Cerebellar cortex (tissue), 1 donor: ENCODE measurements around the gene CHRNA9.
A peak's percentile ranks its signal among the peaks of the same experiment; 100 is the strongest.

ENCODE experiments used
- DNase-seq: peaks from one replicate; pipeline ENCODE4 v3.0.0-alpha.2; 2015; ENCODE audit warnings: low spot score

Gene CHRNA9

DNA sequence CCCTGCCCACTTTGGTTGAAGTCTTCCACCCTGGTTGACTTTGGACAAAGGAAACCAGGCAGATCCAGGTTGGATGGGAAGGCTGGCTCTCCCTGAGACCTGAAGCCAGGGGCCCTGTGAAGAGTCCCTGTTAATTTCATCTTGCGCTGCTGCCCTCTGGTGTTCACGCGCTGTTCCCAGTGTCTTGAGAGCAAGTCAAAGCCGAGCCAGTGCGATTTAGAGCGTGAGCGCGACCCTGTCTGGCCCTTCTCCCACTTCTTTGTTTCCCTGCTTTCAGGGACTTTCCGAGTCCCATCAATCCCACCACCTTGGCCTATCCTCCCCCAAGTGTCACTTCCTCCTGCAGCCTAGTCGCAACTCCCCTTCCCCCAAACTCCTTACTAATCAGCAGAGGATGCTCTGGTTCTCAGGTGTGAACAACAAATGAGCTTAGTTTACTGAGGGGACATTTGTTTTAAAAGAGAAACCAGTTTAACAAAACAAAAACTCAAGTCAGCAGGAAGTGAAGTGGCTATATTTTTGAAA, 25.8 kb upstream of the CHRNA9 start:
- DNase-seq = peak; percentile 90

DNA sequence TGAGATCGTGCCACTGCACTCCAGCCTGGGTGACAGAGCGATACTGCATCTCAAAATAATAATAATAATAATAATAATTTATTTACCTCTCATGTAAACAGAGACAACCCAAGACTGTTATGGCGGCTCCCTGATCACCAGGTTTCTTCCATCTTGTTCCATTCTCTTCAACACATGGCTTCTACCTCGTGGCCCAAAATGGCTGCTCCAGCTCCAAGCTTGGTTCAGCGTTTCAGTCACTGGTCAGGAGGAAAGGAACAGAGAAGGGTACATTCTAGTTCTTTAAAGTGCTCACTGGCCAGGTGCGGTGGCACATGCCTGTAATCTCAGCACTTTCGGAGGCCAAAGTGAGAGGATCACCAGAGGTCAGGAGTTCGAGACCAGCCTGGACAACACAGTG, 24.9 kb upstream of the CHRNA9 start:
- no peak for DNase-seq

DNA sequence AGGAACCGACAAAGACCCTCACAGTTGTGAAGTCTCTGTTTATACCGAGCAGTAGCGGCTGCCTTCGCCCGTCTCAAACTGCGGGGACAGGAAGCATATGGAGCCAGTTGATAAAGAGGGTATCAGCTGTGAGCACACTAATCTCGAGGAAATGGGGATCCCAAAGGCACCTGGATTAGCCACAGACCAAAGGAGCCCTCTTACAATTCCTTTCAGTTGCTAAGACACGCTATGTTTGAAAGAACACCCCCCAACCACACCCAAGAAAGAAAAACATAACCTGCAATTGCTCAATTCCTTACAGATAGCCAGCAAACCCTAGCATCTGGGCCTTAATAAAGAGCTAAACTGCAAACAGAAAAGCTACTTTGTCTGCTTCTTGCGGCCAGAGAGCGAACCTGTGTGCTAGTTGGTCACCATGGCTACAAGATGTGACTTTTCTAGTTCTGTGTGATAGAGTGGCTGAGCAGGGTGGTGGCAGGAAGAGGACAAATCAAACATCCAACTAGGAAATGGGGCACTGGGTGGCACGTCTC, 23.3 kb upstream of the CHRNA9 start:
- no peak for DNase-seq

DNA sequence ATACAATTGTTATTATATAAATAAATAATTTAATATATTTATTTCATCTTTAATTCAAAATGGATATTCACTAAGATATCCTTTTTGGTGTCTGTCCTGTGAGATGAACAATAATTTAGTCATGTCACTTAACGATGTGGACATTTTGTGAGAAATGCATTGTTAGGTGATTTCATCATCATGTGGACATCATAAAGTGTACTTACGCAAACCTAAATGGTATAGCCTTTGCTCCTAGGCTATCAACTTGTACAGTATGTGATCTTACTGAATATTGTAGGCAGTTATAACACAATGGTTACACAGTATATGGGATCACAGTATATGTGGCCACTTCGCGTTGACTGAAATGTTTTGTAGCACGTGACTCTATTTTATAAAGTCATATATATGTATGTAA, 20.2 kb upstream of the CHRNA9 start:
- no peak for DNase-seq

DNA sequence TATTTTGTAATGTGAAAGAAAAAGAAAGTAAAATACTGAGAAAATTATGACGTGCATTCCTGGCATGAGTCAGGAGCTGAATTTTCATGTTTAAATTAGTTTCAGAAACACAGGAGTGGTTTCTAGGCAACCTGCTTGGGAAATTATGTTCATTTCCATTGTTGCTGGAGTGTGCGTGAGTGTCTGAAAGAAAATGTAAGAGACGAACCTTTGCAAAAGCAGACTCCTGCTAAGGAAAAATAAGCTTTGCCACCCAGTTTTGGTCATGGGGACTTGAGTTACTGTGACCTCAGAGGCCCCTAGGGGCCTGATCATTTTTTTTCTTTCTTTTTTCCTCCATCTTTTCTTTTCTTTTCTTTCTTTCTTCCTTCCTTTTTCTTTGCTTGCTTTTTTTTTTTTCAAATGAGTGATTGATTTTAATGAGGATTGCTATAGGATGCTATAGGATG, 18.8 kb upstream of the CHRNA9 start:
- DNase-seq = no peak

DNA sequence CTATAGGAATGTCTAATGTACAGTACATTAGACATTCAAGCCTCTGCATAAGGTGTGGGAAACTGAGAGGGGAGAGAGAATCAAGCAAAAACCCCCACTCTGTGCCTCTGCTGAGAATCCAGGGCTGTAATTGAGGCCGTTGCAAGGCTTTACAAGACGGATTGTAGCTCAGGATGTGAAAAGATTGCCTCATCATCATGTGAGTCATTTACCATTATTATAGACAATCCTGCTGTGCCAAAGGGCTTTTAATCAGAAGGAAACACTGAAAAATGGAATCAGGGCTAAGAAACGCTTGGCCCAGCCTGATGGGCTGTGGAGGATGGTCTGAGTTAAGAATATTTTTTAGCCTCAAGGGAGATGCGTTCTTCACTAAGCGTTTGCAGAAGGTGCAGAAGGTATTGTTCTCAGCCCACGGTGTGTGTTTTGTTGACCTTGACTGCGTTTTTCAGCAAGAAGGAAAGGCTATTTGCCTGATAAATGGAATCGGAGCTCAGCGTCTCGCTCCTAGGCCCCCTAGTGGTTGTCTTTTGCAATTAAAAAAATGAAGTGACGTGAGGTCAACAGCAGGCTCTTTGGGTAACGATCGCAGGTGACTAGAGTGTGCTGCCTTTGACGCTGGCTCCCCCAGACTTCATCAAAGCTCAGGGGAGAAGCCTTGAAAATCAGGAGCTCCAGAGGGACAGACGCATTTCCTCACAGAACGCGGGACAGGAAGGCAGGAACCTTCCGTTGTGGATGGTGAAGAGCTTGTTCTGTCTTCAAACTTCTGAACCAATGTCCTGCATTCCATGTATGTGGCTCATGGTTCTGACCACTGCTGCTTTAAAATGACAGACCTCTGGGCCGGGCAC, 18.1 kb upstream of the CHRNA9 start:
- peak; percentile 86 for DNase-seq

DNA sequence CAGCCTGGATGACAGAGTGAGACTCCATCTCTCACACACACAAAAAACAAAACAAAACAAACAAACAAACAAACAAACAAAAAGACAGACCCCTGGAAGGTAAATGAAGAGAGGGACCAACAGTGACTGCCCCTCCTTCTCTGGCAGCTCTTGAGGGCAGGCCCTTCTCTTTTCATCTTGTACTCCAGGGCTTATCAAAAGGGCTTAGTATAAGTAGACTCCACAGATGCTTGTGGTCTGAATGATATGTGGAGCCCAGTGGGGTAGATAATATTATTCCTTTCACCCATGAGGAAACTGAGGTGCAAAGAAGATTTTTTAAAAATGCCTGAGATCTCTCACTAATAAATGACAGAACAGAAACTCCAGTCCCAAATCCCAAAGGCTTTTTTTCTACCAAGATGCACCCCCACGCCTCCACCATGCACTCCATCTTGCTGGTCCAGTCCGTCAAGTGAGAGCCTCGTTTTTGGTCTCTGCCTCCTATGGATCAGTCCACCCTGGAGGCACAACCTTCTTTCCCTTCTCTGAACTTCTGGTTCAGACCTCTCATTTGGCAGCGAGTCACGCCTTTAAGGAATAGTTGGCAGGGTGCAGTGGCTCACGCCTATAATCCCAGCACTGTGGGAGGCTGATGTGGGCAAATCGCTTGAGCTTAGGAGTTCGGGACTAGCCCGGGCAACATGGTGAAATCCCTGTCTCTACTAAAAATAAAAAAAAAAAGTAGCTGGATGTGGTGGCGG, 17.0 kb upstream of the CHRNA9 start:
- no peak for DNase-seq

DNA sequence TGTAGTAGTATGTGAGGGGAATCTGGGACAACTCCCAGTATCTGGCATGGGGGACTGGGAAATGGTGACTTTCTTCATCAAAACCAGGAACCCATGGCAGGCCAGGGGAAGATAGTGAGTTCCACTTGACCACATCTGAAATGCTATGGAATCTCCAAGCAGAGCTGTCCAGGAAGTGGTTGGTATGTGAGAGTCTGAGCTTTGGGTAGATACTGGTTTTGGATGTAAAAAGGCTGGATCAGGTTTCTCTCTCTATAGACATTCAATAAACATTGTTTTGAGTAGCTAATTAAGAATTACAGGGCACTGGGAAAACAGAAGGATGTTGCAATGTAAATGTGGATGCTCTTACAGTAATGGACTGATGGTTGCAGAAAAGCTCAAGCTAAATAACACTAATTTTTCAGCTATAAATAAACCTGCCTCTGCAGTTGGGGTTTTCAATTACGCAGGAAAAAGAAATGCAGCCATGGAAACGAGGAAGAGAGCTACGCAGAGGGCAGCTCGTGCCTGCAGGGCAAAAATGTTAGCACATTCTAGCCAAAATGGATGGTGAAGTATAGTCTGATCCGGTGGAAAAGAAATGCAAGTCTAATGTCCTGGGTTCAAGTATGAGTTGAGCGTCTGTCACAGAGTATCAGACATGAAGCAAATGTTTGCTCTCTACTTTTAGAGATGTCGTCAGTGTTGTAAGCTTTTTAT, 13.4 kb upstream of the CHRNA9 start:
- no peak for DNase-seq

DNA sequence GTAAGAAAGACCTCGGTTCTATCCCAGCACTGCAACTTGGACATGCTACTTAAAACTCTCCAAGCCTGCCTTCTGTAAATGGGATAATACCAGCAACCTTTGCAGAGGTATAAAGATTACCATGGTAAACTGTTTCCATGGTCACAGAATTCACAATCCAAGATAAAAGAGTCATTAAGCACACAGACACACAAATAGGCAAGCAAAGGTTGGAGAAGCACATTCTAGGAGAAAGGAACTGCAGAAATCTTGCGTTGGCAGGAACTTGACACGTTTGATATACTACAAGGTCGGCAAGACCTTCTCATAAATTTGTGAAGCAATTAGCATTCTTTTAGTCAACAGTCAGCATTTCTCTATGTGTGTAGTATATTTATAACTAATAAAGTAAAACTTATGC, 12.3 kb upstream of the CHRNA9 start:
- no peak for DNase-seq

DNA sequence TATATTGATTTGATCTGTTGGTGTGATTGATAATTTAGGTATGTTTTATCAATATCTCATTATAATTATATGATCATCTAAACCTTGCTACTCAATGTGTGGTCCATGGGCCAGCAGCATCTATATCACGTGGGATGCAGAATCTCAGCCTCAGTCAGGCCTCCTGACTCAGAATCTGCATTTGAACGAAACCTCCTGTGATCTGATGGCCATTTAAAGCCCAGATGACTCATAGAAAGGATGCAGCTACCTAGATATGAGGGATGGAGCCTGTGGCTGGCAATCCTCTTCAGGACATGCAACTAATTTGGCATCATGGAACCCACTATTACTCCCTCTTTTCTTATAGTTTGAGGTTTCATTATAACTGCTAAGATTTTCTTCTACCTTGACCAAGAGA, 11.3 kb upstream of the CHRNA9 start:
- no peak for DNase-seq

DNA sequence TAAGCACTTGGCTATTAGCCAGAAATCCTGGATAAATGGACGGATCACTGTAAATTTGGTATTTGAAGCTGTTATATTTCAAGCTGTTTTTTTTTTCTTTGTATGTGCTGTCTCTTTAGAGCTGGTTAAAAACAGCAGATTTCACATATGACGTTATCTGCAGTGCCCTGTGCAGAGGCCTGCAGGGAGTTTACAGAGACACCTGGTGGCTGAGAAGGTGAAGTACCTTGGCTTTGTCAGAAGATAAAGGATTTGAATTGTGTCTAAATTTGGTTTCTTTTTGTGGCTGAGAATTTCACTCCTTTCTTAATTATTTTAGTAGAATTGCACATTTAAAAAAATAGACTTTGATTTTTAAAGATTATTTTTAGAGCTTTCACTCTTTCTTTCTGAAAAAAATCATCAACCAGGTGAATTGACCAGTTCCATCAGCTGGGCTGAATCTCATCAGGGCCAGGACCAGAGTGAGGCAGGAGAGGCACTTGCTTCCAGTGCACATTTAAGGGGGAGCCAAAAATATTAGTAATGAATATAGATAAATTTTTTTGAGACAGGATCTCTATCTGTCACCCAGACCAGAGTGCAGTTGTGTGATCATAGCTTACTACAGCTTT, 9.6 kb upstream of the CHRNA9 start:
- peak; percentile 74 for DNase-seq

DNA sequence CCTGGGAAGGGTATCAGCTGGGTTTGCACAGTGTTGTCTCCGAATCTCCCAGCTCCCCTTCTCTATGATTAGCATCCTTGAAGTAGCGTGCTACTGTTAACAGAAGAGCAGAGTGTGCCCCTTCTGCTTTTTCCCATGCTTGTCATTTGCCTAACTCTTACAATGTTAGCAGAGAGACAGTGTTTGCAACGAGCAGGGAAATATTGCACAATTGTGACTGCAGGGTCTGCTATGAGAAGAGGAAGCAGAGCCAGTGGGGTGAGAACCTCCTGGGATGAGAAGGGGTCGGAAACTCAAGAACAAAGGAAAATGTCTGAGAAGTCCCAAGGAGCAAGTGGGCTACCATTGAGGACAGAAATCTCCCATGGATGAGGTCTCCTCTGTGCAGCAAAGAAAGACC, 7.8 kb upstream of the CHRNA9 start:
- DNase-seq = no peak

DNA sequence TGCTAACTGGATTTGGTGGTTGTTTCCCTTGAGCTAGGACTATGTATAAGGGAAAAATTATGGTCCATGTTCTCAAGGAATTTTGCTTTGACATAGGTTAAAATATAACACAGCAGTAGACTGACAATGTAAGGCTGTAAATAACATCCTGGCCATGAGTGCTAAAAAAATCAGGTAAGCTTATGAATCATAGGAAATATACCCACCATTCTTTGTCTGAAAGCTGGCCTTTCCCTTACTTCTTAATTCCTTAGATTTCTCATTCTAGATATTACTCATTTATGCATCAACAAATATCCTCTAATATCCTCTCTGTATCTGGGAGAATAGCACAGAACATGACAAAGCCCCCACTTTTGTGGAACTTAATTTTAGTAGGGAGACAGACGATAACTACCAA, 6.8 kb upstream of the CHRNA9 start:
- no peak for DNase-seq

DNA sequence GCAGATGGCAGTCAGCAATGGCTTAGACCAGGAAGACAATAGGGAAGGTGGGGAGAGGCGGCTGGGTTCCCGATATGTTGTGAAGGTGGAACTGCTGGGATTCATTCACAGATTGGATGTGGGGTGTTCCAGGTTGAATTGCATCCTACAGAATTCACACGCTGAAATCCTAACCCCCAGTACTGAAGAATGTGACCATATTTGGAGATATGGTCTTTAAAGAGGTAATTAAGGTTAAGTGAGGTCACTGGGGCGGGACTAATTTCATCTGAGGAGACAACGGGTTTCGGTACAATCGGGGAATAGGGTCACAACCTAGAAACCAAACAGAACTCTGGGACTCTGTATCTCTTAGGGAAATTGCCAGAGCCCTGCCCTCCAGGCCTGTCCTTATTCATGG, 5.3 kb upstream of the CHRNA9 start:
- no peak for DNase-seq

DNA sequence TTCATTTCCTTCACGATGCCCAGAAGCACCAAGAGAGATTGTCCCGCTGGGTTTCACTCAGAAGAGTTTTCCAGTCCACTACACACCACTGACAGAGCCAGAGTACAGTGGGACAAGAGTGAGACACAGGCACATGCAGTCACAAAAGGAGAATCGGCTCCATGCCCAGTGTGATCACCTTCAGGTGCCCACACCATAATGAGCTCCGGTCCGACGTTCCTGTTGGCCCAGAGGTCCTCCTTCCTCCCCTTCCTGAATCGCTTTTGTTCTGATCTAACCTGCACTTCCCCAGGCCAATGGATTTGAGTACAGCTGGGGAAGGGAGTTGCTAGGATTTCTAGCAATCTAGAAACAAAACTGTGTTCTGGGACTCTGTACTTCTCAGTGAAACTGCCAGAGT, 4.6 kb upstream of the CHRNA9 start:
- no peak for DNase-seq

DNA sequence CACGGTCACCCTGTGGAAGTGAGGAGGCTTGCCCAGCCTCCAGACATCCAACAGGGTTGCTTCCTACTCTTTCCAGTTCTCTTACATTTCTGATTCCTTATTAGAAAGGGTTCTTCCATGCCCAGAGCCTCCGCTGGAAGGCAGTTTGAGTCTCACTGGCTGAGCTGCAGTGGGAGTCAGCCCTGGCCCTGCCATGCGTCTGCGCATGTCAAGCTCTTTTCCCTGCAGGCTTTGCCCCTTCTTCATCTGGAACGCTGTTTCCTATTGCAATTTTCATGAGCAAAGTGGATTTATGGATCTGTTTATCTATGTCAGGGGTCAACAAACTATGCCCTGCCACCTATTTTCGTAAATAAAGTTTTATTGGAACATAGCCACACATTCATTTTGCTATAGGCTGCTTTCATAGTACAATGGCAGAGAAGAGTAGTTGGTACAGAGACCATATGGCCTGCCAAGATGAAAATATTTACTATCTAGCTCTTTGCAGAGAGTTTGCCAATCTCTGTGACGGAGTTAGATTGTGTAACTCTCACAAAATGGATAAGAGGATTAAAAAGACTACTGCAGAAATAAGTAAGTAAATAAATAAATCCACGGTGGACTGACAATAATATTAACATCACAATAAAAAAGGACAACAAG, 3.9 kb upstream of the CHRNA9 start:
- DNase-seq = no peak

DNA sequence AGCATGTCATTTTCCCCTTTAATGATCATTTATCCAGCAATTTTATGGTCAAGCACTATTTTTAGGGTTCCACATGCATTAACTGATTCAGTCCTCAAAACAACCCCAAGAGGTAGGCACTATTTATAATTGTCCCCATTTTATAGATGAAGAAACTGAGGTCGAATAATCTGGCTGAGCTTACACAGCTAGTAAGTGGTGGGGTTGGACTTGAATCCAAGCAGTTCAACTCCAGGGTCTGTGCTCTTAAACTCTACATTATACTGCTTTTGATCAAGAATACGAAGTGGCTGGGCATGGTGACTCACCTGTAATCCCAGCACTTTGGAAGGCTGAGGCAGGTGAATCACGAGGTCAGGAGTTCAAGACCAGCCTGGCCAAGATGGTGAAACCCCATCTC, 3.2 kb upstream of the CHRNA9 start:
- DNase-seq = no peak

DNA sequence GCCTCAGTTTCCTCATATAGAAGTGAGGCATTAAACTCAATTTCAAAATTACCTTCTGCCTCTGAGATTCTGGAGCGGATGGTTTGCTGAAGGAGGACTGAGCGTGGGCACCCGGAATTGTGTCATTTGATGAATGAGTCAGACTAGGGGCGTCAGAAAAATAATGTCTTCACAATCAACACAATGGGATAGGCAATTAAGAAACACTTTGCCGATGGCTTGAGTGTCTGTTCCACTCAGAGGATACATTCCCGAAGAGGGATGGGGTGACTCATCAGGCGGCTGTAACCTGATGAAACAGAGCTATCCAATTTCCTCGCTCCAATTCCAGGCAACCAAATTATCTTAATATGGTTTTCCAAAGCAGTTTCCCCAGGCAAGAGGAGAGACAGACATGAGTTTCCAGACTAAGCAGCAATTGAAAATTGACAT, 1.2 kb upstream of the CHRNA9 start:
- DNase-seq = no peak

DNA sequence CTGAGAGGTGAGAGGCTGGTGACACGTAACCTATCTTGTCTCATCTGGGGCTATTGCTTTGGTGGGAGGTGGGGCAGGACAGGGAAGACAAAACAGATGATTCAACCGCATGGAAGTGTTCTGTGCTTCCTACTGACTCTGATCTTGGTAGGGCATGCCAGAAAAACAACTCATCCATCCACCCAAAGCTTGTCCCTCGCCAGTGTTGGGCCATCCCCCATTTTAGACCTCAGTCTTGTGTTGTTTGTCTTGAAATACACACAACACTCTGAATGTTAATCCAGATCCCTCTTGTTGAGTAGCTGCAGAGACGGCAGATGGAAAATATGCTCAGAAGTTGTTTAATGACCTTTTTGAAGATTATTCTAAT, 377 bp downstream of the CHRNA9 start:
- DNase-seq = no peak

DNA sequence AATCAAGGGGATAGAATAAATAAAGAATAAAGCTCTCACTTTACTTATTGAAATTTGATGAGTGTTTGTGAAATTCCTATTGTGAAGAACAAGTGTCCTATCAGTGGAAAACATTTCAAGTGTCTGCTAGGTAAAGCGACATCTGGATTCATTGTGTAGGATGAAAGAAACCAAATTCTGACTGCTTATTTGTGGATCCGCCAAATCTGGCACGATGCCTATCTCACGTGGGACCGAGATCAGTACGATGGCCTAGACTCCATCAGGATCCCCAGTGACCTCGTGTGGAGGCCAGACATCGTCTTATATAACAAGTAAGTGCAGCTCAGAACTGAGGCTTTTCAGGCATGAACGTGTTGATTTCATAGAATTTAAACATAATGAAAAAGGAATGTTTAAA, 1.9 kb downstream of the CHRNA9 start:
- no peak for DNase-seq

DNA sequence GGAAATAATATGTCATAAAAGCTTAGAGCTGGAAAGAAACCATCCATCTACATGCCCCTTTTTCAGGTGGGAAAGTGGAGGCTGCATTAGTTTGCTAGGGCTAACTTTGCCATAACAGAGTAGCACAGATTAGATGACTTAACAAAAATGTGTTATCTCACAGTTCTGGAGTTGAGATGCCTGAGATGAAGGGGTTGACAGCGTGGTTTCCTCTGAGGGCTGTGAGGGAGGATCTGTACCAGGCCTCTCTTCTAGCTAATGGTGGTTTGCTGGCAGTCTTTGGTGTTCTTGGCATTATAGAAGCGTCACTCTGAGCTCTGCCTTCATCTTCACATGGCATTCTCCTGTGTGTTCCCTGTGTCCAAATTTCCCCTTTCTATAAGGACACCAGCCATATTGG, 2.4 kb downstream of the CHRNA9 start:
- DNase-seq = no peak
